Measurements from ENCODE around the gene FAM184B. TPM values are rescaled to one million over a fixed set of nuclear protein-coding genes. Genes with fewer than 3 reads are reported as not detected.
"Not testable (repeated sequence)": the region's sequence is repeated elsewhere in the genome, so short reads cannot be mapped to it uniquely, and the experiment has no call there.

The FAM184B gene
- polyA plus RNA-seq, 1 experiment = 0.01 TPM

GRCh38 chr4:17715511-17715910, 65.9 kb downstream of the FAM184B start:
- TF ChIP-seq, protein P1, sequence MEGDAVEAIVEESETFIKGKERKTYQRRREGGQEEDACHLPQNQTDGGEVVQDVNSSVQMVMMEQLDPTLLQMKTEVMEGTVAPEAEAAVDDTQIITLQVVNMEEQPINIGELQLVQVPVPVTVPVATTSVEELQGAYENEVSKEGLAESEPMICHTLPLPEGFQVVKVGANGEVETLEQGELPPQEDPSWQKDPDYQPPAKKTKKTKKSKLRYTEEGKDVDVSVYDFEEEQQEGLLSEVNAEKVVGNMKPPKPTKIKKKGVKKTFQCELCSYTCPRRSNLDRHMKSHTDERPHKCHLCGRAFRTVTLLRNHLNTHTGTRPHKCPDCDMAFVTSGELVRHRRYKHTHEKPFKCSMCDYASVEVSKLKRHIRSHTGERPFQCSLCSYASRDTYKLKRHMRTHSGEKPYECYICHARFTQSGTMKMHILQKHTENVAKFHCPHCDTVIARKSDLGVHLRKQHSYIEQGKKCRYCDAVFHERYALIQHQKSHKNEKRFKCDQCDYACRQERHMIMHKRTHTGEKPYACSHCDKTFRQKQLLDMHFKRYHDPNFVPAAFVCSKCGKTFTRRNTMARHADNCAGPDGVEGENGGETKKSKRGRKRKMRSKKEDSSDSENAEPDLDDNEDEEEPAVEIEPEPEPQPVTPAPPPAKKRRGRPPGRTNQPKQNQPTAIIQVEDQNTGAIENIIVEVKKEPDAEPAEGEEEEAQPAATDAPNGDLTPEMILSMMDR (IDR thresholded peaks at IDR 0.05; ENCODE audit: insufficient read depth, low read depth, low read length) = no peak

GRCh38 chr4:17713779-17714178, 67.6 kb downstream of the FAM184B start:
- no peak for DNase-seq (ENCODE audit: low read depth)
- Histone ChIP-seq H3K36me3 (ENCODE audit: control insufficient read depth, insufficient read depth, low read length) (no peaks in the 10 kb centered on the region), H3K27me3 (ENCODE audit: control insufficient read depth, insufficient read depth, low read length) (no peaks in the 10 kb centered on the region; the same call in 1 of the 2 replicates), H3K4me3 (ENCODE audit: low read depth, low read length) (no peak overlapping the region)
- CTCF ChIA-PET = no interaction called here
- TF ChIP-seq, protein P1 (IDR thresholded peaks at IDR 0.05; ENCODE audit: insufficient read depth, low read depth, low read length) = no peak
- POLR2A ChIA-PET = no interaction called here

More at GRCh38 chr4:17715511-17715910, 65.9 kb downstream of the FAM184B start:
- no peak overlapping the region for H3K4me3 ChIP-seq (ENCODE audit: low read depth, low read length)
- ChIA-PET CTCF (no interaction called here), POLR2A (no interaction called here)
- no peak for DNase-seq (ENCODE audit: low read depth)
- no peaks in the 10 kb centered on the region for H3K36me3 ChIP-seq (ENCODE audit: control insufficient read depth, insufficient read depth, low read length)
- no peaks in the 10 kb centered on the region; the same call in 1 of the 2 replicates for H3K27me3 ChIP-seq (ENCODE audit: control insufficient read depth, insufficient read depth, low read length)

GRCh38 chr4:17712166-17712565, 69.3 kb downstream of the FAM184B start:
- CTCF ChIA-PET = no interaction called here
- no peaks in the 10 kb centered on the region for H3K36me3 ChIP-seq (ENCODE audit: control insufficient read depth, insufficient read depth, low read length)
- DNase-seq (ENCODE audit: low read depth) = no peak
- TF ChIP-seq, protein P1 (IDR thresholded peaks at IDR 0.05; ENCODE audit: insufficient read depth, low read depth, low read length) = no peak
- no peaks in the 10 kb centered on the region; the same call in 1 of the 2 replicates for H3K27me3 ChIP-seq (ENCODE audit: control insufficient read depth, insufficient read depth, low read length)
- POLR2A ChIA-PET = no interaction called here
- no peak overlapping the region for H3K4me3 ChIP-seq (ENCODE audit: low read depth, low read length)

GRCh38 chr4:17711206-17711605, 70.2 kb downstream of the FAM184B start:
- H3K27me3 ChIP-seq (ENCODE audit: control insufficient read depth, insufficient read depth, low read length); H3K4me3 ChIP-seq (ENCODE audit: low read depth, low read length); CTCF ChIA-PET; POLR2A ChIA-PET; DNase-seq (ENCODE audit: low read depth); H3K36me3 ChIP-seq (ENCODE audit: control insufficient read depth, insufficient read depth, low read length): not testable (repeated sequence)

DNA sequence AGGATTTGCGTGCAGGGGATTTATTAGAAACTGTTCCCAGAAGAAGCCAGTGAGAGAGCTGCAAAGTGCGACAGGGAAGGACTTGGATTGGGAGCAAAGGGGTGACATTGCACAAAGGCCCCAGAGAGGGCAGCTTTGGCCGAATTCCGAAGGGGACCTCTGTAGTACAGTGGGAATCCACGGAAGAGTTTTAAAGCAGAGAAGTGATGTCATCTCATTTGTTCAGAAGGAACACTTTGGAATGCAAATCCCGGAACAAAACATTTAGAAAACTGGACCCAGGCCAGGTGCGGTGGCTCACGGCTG, 71.7 kb downstream of the FAM184B start:
- POLR2A ChIA-PET = no interaction called here
- Histone ChIP-seq H3K36me3 (ENCODE audit: control insufficient read depth, insufficient read depth, low read length) (no peaks in the 10 kb centered on the region), H3K4me3 (ENCODE audit: low read depth, low read length) (no peak overlapping the region), H3K27me3 (ENCODE audit: control insufficient read depth, insufficient read depth, low read length) (no peaks in the 10 kb centered on the region)
- TF ChIP-seq, protein P1 (IDR thresholded peaks at IDR 0.05; ENCODE audit: insufficient read depth, low read depth, low read length) = no peak
- no peak for DNase-seq (ENCODE audit: low read depth)
- CTCF ChIA-PET = no interaction called here

GRCh38 chr4:17708992-17709762, 72.2 kb downstream of the FAM184B start:
- DNase-seq (ENCODE audit: low read depth) = no peak
- TF ChIP-seq, protein P1 (IDR thresholded peaks at IDR 0.05; ENCODE audit: insufficient read depth, low read depth, low read length) = no peak
- no peaks in the 10 kb centered on the region for H3K36me3 ChIP-seq (ENCODE audit: control insufficient read depth, insufficient read depth, low read length)
- H3K27me3 ChIP-seq (ENCODE audit: control insufficient read depth, insufficient read depth, low read length) = no peaks in the 10 kb centered on the region
- CTCF ChIA-PET = no interaction called here
- H3K4me3 ChIP-seq (ENCODE audit: low read depth, low read length) = no peak overlapping the region
- POLR2A ChIA-PET = no interaction called here

Data from BJ (cell line).